NB4 (cell line): Measurements from ENCODE around the gene AKR1E2.

Source experiments
- CTCF ChIP-seq: IDR thresholded peaks from one replicate; pipeline ENCODE4 v1.5.1; 2012; ENCODE audit warnings: low read depth, low read length
- MYC ChIP-seq: IDR thresholded peaks from 2 replicates; pipeline ENCODE4 v1.6.1; 2011; ENCODE audit warnings: low read depth, low read length
- POLR2A ChIP-seq: IDR thresholded peaks from 2 replicates; pipeline ENCODE4 v1.6.1; 2011; ENCODE audit warnings: mild to moderate bottlenecking; ENCODE audit not compliant: insufficient read length; ENCODE audit errors: extremely low read depth

- TF ChIP-seq CTCF = no peak
- no peak for TF ChIP-seq POLR2A
- no peak for TF ChIP-seq MYC
Observed at GRCh38 chr10:4851846-4852245, 25.8 kb downstream of the AKR1E2 start.
